Mucosa of stomach (tissue), 1 donor: Measurements from ENCODE around the gene SH2D3C.

ENCODE experiments used
- H3K27me3 ChIP-seq: one replicate; pipeline ENCODE4 v1.7.0; 2013; ENCODE audit warnings: mild to moderate bottlenecking, low read length; ENCODE audit not compliant: control insufficient read depth, insufficient read depth
- H3K36me3 ChIP-seq: one replicate; pipeline ENCODE4 v1.7.0; 2013; ENCODE audit warnings: low read length; ENCODE audit not compliant: control insufficient read depth, insufficient read depth
- H3K4me1 ChIP-seq: one replicate; pipeline ENCODE4 v1.7.0; 2013; ENCODE audit warnings: mild to moderate bottlenecking, low read length; ENCODE audit not compliant: control insufficient read depth, insufficient read depth
- H3K4me3 ChIP-seq: one replicate; pipeline ENCODE4 v1.7.0; 2013; ENCODE audit warnings: low read length
- H3K9ac ChIP-seq: one replicate; pipeline ENCODE4 v1.7.0; 2013; ENCODE audit warnings: mild to moderate bottlenecking, low read length, moderate library complexity
- H3K9me3 ChIP-seq: one replicate; pipeline ENCODE4 v1.7.0; 2013; ENCODE audit warnings: mild to moderate bottlenecking, low read length, moderate library complexity; ENCODE audit not compliant: control insufficient read depth
- donor health status: Pancreatic carcinoma.

SH2D3C gene

GRCh38 chr9:127703289-127703946, 75.0 kb downstream of the SH2D3C start:
- H3K4me3 ChIP-seq, result no peak overlapping the region
- peaks cover 15% of the 10 kb centered on the region for H3K4me1 ChIP-seq
- no peak overlapping the region for H3K9ac ChIP-seq
- H3K9me3 ChIP-seq, result no peaks in the 10 kb centered on the region
- H3K27me3 ChIP-seq, result no peaks in the 10 kb centered on the region
- no peaks in the 10 kb centered on the region for H3K36me3 ChIP-seq

GRCh38 chr9:127700594-127701255, 77.7 kb downstream of the SH2D3C start:
- H3K4me3 ChIP-seq, result no peak overlapping the region
- no peak overlapping the region for H3K9ac ChIP-seq
- H3K9me3 ChIP-seq, result no peaks in the 10 kb centered on the region
- H3K36me3 ChIP-seq, result no peaks in the 10 kb centered on the region
- no peaks in the 10 kb centered on the region for H3K27me3 ChIP-seq
- H3K4me1 ChIP-seq, result peaks cover 5% of the 10 kb centered on the region

GRCh38 chr9:127700140-127700539, 78.3 kb downstream of the SH2D3C start:
- H3K9me3 ChIP-seq, result no peaks in the 10 kb centered on the region
- no peak overlapping the region for H3K9ac ChIP-seq
- H3K4me1 ChIP-seq, result peaks cover 5% of the 10 kb centered on the region
- H3K27me3 ChIP-seq, result no peaks in the 10 kb centered on the region
- H3K4me3 ChIP-seq, result no peak overlapping the region
- H3K36me3 ChIP-seq, result no peaks in the 10 kb centered on the region

- Histone ChIP-seq H3K9me3 (no peaks in the 10 kb centered on the region), H3K9ac (no peak overlapping the region), H3K27me3 (no peaks in the 10 kb centered on the region), H3K36me3 (no peaks in the 10 kb centered on the region), H3K4me1 (peaks cover 5% of the 10 kb centered on the region), H3K4me3 (peak overlapping the region; percentile 32)
These were observed 79.3 kb downstream of the SH2D3C start for GRCh38 chr9:127698985-127699670.

GRCh38 chr9:127698386-127698785, 80.1 kb downstream of the SH2D3C start:
- Histone ChIP-seq H3K36me3 (no peaks in the 10 kb centered on the region), H3K9me3 (no peaks in the 10 kb centered on the region), H3K4me3 (no peak overlapping the region), H3K9ac (no peak overlapping the region), H3K27me3 (no peaks in the 10 kb centered on the region), H3K4me1 (peaks cover 5% of the 10 kb centered on the region)

GRCh38 chr9:127697575-127697974, 80.9 kb downstream of the SH2D3C start:
- Histone ChIP-seq H3K4me1 (peaks cover 5% of the 10 kb centered on the region), H3K27me3 (no peaks in the 10 kb centered on the region), H3K9me3 (no peaks in the 10 kb centered on the region), H3K36me3 (no peaks in the 10 kb centered on the region), H3K9ac (no peak overlapping the region), H3K4me3 (no peak overlapping the region)

- H3K27me3 ChIP-seq, result no peaks in the 10 kb centered on the region
- peaks cover 5% of the 10 kb centered on the region for H3K4me1 ChIP-seq
- no peaks in the 10 kb centered on the region for H3K36me3 ChIP-seq
- H3K9me3 ChIP-seq, result no peaks in the 10 kb centered on the region
- H3K9ac ChIP-seq, result no peak overlapping the region
- no peak overlapping the region for H3K4me3 ChIP-seq
These were observed 83.4 kb downstream of the SH2D3C start for GRCh38 chr9:127694890-127695720.

GRCh38 chr9:127693697-127694096, 84.8 kb downstream of the SH2D3C start:
- no peaks in the 10 kb centered on the region for H3K36me3 ChIP-seq
- H3K9me3 ChIP-seq, result no peaks in the 10 kb centered on the region
- H3K9ac ChIP-seq, result no peak overlapping the region
- no peaks in the 10 kb centered on the region for H3K4me1 ChIP-seq
- no peaks in the 10 kb centered on the region for H3K27me3 ChIP-seq
- no peak overlapping the region for H3K4me3 ChIP-seq

GRCh38 chr9:127693143-127693542, 85.3 kb downstream of the SH2D3C start:
- no peaks in the 10 kb centered on the region for H3K4me1 ChIP-seq
- H3K36me3 ChIP-seq, result no peaks in the 10 kb centered on the region

GRCh38 chr9:127692071-127692470, 86.4 kb downstream of the SH2D3C start:
- Histone ChIP-seq H3K4me3 (no peak overlapping the region), H3K4me1 (no peaks in the 10 kb centered on the region), H3K9ac (no peak overlapping the region), H3K27me3 (no peaks in the 10 kb centered on the region), H3K36me3 (no peaks in the 10 kb centered on the region), H3K9me3 (no peaks in the 10 kb centered on the region)

More at GRCh38 chr9:127693143-127693542, 85.3 kb downstream of the SH2D3C start:
- no peak overlapping the region for H3K4me3 ChIP-seq
- no peaks in the 10 kb centered on the region for H3K9me3 ChIP-seq
- no peak overlapping the region for H3K9ac ChIP-seq
- no peaks in the 10 kb centered on the region for H3K27me3 ChIP-seq

GRCh38 chr9:127690735-127691134, 87.7 kb downstream of the SH2D3C start:
- Histone ChIP-seq H3K27me3 (no peaks in the 10 kb centered on the region), H3K36me3 (no peaks in the 10 kb centered on the region)

More at GRCh38 chr9:127690735-127691134, 87.7 kb downstream of the SH2D3C start:
- Histone ChIP-seq H3K9me3 (no peaks in the 10 kb centered on the region), H3K4me3 (no peak overlapping the region), H3K9ac (no peak overlapping the region), H3K4me1 (no peaks in the 10 kb centered on the region)
